ENCODE data around the gene TMC7.
"Not testable (repeated sequence)": the region's sequence is repeated elsewhere in the genome, so short reads cannot be mapped to it uniquely, and the experiment has no call there.

DNA sequence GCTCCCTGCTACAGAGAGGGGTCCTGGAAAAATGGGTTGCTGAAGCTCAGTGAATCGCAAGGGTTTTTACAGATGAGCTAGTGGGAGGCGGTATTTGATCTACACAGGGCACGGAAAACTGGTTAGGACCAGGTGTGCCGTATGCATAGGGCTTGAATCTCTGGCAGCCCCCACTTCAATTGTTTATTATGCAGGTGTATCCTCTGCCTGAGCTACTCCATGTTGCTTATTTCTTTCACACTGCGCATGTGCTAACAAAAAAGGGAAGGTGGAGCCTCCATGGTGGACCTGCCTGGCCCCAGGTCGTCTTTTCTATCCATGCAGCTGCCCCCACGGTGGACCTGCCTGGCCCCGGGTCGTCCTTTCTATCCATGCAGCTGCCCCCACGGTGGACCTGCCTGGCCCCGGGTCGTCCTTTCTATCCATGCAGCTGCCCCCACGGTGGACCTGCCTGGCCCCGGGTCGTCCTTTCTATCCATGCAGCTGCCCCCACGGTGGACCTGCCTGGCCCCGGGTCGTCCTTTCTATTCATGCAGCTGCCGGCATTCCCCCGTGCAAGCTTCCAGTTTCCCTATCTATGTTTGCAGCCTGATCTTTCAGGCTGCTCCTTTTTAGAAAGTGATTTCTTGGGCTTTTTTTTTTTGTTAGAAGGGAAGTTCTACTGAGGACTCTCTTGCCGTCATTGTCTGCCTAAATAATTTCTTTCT, 27.7 kb upstream of the TMC7 start:
- TF ChIP-seq, protein P1, sequence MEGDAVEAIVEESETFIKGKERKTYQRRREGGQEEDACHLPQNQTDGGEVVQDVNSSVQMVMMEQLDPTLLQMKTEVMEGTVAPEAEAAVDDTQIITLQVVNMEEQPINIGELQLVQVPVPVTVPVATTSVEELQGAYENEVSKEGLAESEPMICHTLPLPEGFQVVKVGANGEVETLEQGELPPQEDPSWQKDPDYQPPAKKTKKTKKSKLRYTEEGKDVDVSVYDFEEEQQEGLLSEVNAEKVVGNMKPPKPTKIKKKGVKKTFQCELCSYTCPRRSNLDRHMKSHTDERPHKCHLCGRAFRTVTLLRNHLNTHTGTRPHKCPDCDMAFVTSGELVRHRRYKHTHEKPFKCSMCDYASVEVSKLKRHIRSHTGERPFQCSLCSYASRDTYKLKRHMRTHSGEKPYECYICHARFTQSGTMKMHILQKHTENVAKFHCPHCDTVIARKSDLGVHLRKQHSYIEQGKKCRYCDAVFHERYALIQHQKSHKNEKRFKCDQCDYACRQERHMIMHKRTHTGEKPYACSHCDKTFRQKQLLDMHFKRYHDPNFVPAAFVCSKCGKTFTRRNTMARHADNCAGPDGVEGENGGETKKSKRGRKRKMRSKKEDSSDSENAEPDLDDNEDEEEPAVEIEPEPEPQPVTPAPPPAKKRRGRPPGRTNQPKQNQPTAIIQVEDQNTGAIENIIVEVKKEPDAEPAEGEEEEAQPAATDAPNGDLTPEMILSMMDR (IDR thresholded peaks at IDR 0.05), result not testable (repeated sequence)
- not testable (repeated sequence) for TF ChIP-seq POLR2A (IDR thresholded peaks at IDR 0.05)

All from testis (tissue), 2 donors.